ENCODE data around the gene TJAP1. TPM values are rescaled to one million over a fixed set of nuclear protein-coding genes. Genes with fewer than 3 reads are reported as not detected.

TJAP1 gene
- total and polyA plus RNA-seq, 8 donors, result 24.5 to 46.9 (median 37.5) TPM

DNA sequence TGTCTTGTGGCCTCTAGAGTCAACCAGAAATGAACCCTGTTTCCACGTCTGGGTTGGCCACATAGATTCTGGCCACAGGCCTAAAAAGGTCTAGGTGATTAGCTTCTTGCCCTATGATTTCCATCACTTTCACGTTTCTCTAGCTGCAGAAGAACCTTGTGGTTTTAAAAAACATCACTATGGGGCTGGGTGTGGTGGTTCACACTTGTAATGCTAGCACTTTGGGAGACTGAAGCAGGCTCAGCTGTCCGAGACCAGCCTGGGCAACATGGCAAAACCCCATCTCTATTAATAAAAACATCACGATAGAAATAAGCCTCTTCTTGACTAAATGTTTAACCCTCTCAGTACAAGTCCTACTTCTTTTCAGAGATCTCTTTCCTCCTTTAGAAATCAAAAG, 67.1 kb downstream of the TJAP1 start:
- Histone ChIP-seq H3K9me3 (no peaks in the 10 kb centered on the region), H3K4me1 (no peaks in the 10 kb centered on the region), H3K27me3 (no peaks in the 10 kb centered on the region), H3K4me3 (no peak overlapping the region), H3K36me3 (peaks cover 0 to 99% of the 10 kb centered on the region in 2 donors), H3K27ac (no peak overlapping the region)
- no peak for DNase-seq
- intact Hi-C loops (cut with DNase I), result no loop called here
- no peak for ATAC-seq
- no peak for TF ChIP-seq CTCF (IDR thresholded peaks at IDR 0.05)

DNA sequence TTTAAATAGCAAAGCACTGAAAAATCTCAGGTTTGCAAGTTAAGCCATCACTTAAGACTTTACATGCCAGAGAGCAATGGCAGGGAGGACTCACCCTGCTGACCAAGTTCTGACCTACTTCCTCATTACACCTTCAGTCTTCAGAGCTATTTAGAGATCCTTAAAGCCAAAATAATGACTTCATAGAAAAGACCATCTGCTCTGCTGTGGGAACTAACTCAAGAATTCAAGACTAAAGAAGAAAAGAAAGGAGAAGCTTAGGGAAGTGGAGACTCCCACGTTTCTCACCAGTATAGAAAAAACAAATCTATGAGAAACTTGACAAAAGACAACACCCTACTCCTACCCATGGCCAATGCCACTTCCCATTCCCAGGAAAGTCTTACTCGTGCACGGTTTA, 69.9 kb downstream of the TJAP1 start:
- no peak for ATAC-seq
- no peaks in the 10 kb centered on the region for H3K27me3 ChIP-seq
- no peaks in the 10 kb centered on the region for H3K9me3 ChIP-seq
- no peaks in the 10 kb centered on the region for H3K4me1 ChIP-seq
- no peak for DNase-seq
- H3K27ac ChIP-seq, result no peak overlapping the region
- no peak overlapping the region for H3K4me3 ChIP-seq
- peaks cover 0 to 99% of the 10 kb centered on the region in 2 donors for H3K36me3 ChIP-seq
- intact Hi-C loops (cut with DNase I), result no loop called here
- no peak for TF ChIP-seq CTCF (IDR thresholded peaks at IDR 0.05)

Small RNAs within 50 kb of the gene (microRNA-seq; reads per million reads assigned to microRNA genes)
- gene MIR6780B, result 0.27 to 0.67 reads per million in 2 donors

Other genes with a start within 250 kb of the TJAP1 start
- gene DNPH1, start 248.1 kb upstream of the TJAP1 start, total RNA-seq, result 10 to 100 TPM; 47.3 to 49.6 TPM
- gene DNPH1, start 248.1 kb upstream of the TJAP1 start, polyA plus RNA-seq (ENCODE audit: insufficient read length in 6 of 6), result 10 to 100 TPM; 26.4 to 43.4 (median 31.9) TPM
- gene TTBK1, start 234.1 kb upstream of the TJAP1 start, total RNA-seq, result under 1 TPM; 0.08 to 0.26 TPM
- gene TTBK1, start 234.1 kb upstream of the TJAP1 start, polyA plus RNA-seq (ENCODE audit: insufficient read length in 6 of 6), result under 1 TPM; 0.42 to 0.94 (median 0.77) TPM
- gene SLC22A7, start 179.3 kb upstream of the TJAP1 start, total RNA-seq, result not detected
- under 1 TPM in 5 of 6 donors, not detected in 1; 0.07 to 0.28 (median 0.20) TPM for gene SLC22A7, start 179.3 kb upstream of the TJAP1 start, polyA plus RNA-seq (ENCODE audit: insufficient read length in 6 of 6)
- 1 to 10 TPM in 1 of 2 donors, under 1 TPM in 1; 0.52 to 1.1 TPM for gene CRIP3, start 168.7 kb upstream of the TJAP1 start, total RNA-seq
- 1 to 10 TPM; 2.9 to 7.6 (median 4.7) TPM for gene CRIP3, start 168.7 kb upstream of the TJAP1 start, polyA plus RNA-seq (ENCODE audit: insufficient read length in 6 of 6)
- gene ZNF318, start 107.9 kb upstream of the TJAP1 start, total RNA-seq, result 10 to 100 TPM; 13.3 to 14.3 TPM
- gene ZNF318, start 107.9 kb upstream of the TJAP1 start, polyA plus RNA-seq (ENCODE audit: insufficient read length in 6 of 6), result 10 to 100 TPM; 30.1 to 37.6 (median 32.7) TPM
- 10 to 100 TPM; 38.5 to 43.8 TPM for gene ABCC10, start 50.0 kb upstream of the TJAP1 start, total RNA-seq
- gene ABCC10, start 50.0 kb upstream of the TJAP1 start, polyA plus RNA-seq (ENCODE audit: insufficient read length in 6 of 6), result 10 to 100 TPM; 19.7 to 33.4 (median 28.8) TPM
- 1 to 10 TPM in 1 of 2 donors, under 1 TPM in 1; 0.93 to 1.0 TPM for gene DLK2, start 22.0 kb upstream of the TJAP1 start, total RNA-seq
- gene DLK2, start 22.0 kb upstream of the TJAP1 start, polyA plus RNA-seq (ENCODE audit: insufficient read length in 6 of 6), result 1 to 10 TPM; 1.3 to 2.6 (median 2.0) TPM
- gene LRRC73, start 32.8 kb downstream of the TJAP1 start, total RNA-seq, result 1 to 10 TPM in 1 of 2 donors, under 1 TPM in 1; 0.52 to 1.5 TPM
- gene LRRC73, start 32.8 kb downstream of the TJAP1 start, polyA plus RNA-seq (ENCODE audit: insufficient read length in 6 of 6), result under 1 TPM; 0.30 to 0.99 (median 0.60) TPM
- gene YIPF3, start 39.4 kb downstream of the TJAP1 start, total RNA-seq, result 100 to 1,000 TPM; 101 to 128 TPM
- 100 to 1,000 TPM; 123 to 137 (median 132) TPM for gene YIPF3, start 39.4 kb downstream of the TJAP1 start, polyA plus RNA-seq (ENCODE audit: insufficient read length in 6 of 6)
- gene POLR1C, start 39.5 kb downstream of the TJAP1 start, total RNA-seq, result 10 to 100 TPM; 31.9 to 46.3 TPM
- gene POLR1C, start 39.5 kb downstream of the TJAP1 start, polyA plus RNA-seq (ENCODE audit: insufficient read length in 6 of 6), result 10 to 100 TPM; 32.1 to 40.7 (median 35.5) TPM
- 10 to 100 TPM; 24.0 to 36.8 TPM for gene XPO5, start 98.5 kb downstream of the TJAP1 start, total RNA-seq
- gene XPO5, start 98.5 kb downstream of the TJAP1 start, polyA plus RNA-seq (ENCODE audit: insufficient read length in 6 of 6), result 10 to 100 TPM; 37.6 to 52.9 (median 46.3) TPM
- 10 to 100 TPM; 17.8 to 29.0 TPM for gene POLH, start 98.6 kb downstream of the TJAP1 start, total RNA-seq
- 10 to 100 TPM; 19.3 to 29.8 (median 24.3) TPM for gene POLH, start 98.6 kb downstream of the TJAP1 start, polyA plus RNA-seq (ENCODE audit: insufficient read length in 6 of 6)
- 10 to 100 TPM; 58.6 to 73.0 TPM for gene GTPBP2, start 151.7 kb downstream of the TJAP1 start, total RNA-seq
- 10 to 100 TPM; 66.5 to 74.8 (median 70.7) TPM for gene GTPBP2, start 151.7 kb downstream of the TJAP1 start, polyA plus RNA-seq (ENCODE audit: insufficient read length in 6 of 6)
- 10 to 100 TPM; 19.3 to 24.6 TPM for gene MAD2L1BP, start 158.3 kb downstream of the TJAP1 start, total RNA-seq
- 10 to 100 TPM; 23.2 to 26.1 (median 25.4) TPM for gene MAD2L1BP, start 158.3 kb downstream of the TJAP1 start, polyA plus RNA-seq (ENCODE audit: insufficient read length in 6 of 6)
- gene RSPH9, start 167.5 kb downstream of the TJAP1 start, total RNA-seq, result 1 to 10 TPM in 1 of 2 donors, under 1 TPM in 1; 0.32 to 1.9 TPM
- 1 to 10 TPM; 2.8 to 5.6 (median 4.0) TPM for gene RSPH9, start 167.5 kb downstream of the TJAP1 start, polyA plus RNA-seq (ENCODE audit: insufficient read length in 6 of 6)
- 10 to 100 TPM; 27.0 to 32.5 TPM for gene MRPS18A, start 210.2 kb downstream of the TJAP1 start, total RNA-seq
- gene MRPS18A, start 210.2 kb downstream of the TJAP1 start, polyA plus RNA-seq (ENCODE audit: insufficient read length in 6 of 6), result 10 to 100 TPM; 34.8 to 45.0 (median 39.6) TPM

Data from left lung (tissue), 10 donors.